Measurements from ENCODE around the gene NEK7.

DNA sequence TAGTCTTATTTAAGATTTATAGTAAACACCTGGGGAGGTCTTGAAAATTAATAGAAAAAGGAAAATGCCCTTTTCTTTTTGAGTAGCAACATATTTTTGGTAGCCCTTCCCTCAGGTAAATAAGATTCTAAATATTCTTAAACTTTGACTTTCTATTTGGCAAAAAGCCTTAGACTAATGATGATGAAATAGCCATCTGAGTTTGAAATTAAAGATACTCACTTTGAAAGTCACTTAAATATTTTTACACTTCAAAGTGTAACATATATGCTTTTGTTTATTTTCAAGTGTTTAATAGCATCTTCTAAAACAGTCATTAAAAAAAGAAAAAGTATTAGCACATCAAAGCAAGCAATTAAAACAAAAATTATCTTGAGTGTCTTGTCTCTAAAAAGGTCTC lies 135.1 kb downstream of the NEK7 start:
- TF ChIP-seq CEBPB (IDR thresholded peaks at IDR 0.05; ENCODE audit: low read depth, low read length) (no peak), CHD1 (IDR thresholded peaks at IDR 0.05; ENCODE audit: low read depth, low read length) (no peak), MAZ (IDR thresholded peaks at IDR 0.05; ENCODE audit: borderline replicate concordance, low read depth, low read length) (no peak)
- TF ChIP-seq, protein P1, sequence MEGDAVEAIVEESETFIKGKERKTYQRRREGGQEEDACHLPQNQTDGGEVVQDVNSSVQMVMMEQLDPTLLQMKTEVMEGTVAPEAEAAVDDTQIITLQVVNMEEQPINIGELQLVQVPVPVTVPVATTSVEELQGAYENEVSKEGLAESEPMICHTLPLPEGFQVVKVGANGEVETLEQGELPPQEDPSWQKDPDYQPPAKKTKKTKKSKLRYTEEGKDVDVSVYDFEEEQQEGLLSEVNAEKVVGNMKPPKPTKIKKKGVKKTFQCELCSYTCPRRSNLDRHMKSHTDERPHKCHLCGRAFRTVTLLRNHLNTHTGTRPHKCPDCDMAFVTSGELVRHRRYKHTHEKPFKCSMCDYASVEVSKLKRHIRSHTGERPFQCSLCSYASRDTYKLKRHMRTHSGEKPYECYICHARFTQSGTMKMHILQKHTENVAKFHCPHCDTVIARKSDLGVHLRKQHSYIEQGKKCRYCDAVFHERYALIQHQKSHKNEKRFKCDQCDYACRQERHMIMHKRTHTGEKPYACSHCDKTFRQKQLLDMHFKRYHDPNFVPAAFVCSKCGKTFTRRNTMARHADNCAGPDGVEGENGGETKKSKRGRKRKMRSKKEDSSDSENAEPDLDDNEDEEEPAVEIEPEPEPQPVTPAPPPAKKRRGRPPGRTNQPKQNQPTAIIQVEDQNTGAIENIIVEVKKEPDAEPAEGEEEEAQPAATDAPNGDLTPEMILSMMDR (conservative IDR thresholded peaks at IDR 0.05; ENCODE audit: low read depth, low read length): no peak
- TF ChIP-seq, protein P2, sequence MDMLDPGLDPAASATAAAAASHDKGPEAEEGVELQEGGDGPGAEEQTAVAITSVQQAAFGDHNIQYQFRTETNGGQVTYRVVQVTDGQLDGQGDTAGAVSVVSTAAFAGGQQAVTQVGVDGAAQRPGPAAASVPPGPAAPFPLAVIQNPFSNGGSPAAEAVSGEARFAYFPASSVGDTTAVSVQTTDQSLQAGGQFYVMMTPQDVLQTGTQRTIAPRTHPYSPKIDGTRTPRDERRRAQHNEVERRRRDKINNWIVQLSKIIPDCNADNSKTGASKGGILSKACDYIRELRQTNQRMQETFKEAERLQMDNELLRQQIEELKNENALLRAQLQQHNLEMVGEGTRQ (IDR thresholded peaks at IDR 0.05; ENCODE audit: low read depth, low read length): no peak
